22Rv1 (cell line): Measurements from ENCODE around the gene ZNF837.
A peak's percentile ranks its signal among the peaks of the same experiment; 100 is the strongest.

Experiments
- H3K27ac ChIP-seq: fragments of 450-650 bp; 2 replicates; pipeline ENCODE4 v1.5.1; 2017
- CTCF ChIP-seq: fragments of 450-650 bp; IDR thresholded peaks from 2 replicates; pipeline ENCODE4 v1.5.1; 2017; ENCODE audit warnings: mild to moderate bottlenecking
- ZFX ChIP-seq: fragments of 450-650 bp; IDR thresholded peaks from 2 replicates; pipeline ENCODE4 v1.6.1; 2017; ENCODE audit warnings: antibody characterized with exemption, borderline replicate concordance

Gene ZNF837

DNA sequence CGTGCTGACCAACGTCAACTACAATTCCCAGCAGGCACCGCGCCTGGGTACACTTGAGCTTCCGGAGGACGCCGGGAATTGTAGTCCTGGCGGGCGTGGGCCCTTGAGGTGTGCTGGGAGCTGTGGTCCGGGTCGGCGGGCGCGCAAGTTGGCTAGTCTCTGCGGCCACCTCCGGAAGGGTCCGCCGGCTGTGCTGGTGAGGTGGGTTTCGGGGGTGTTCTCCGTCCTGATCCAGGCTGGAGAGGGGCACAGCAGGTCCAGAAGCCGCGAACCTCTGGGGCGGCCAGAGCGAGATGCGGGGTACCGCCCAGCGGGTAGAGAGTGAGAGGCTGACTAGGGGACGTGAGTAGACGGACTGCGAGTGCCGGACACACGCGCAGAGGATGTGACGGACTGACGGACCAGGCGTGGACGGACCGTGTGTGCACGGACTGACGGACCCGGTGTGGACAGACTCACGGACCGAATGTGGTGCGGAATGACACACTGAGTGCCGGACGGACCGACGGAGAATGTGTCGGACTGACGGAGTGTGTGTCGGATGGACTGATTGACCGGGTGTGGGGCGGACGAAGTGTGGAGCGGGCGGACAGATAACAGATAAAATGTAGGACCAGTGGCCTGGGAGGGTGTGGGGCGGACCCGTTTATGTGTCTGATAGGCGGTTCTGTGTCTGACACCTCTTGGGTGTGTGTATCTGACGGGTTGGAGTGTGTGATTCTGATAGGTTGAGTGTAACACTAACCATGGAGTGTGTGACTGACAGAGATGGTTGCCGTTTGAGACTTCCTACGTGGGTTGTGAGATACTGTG lies 53.7 kb downstream of the ZNF837 start, which contains the start of gene ZSCAN22:
TSS of gene ZSCAN22 (plus strand) at position 81 of the 813 bp plus-strand sequence. CDS start 7,809 bp downstream, outside the sequence.
- TF ChIP-seq CTCF (no peak), ZFX (no peak)
- H3K27ac ChIP-seq, result peak within 1 kb of the TSS; percentile 82

- H3K27ac ChIP-seq, result peak overlapping the region; percentile 82
- TF ChIP-seq CTCF, result no peak
- TF ChIP-seq ZFX, result no peak
Measured at GRCh38 chr19:58326501-58326913, 54.3 kb downstream of the ZNF837 start.

DNA sequence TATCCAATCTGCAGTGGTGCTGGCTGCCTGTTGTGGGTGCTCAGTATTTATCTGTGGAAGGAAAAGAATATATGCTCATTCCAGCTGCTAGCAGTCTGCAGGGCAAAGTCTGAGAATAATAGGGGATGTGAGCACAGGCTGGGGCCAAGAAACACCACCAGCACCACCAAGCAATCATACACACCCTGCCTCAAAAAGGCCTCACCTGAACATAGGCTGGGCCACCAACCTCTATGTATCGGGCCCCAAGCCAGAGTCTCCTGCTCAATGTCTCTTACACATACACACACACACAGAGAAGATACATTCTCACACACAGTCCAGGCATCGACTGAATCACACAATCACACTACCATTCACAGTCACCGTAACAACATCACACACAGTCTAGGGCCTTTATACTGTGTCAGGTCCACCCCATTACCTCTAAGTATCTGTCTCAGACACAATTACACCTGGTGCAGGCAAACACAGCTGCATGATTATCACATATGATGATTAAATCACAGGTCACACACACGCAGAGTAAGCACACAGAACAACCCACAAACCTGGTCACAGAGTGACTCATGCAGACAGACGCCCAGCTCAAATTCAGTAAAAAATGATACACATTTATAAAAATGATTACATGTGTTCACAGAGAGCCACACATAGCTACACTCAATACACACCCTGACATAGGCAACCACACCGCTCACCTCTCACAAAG lies 55.4 kb downstream of the ZNF837 start:
- H3K27ac ChIP-seq, result no peak overlapping the region; the same call in 1 of the 2 replicates
- TF ChIP-seq CTCF (no peak), ZFX (no peak)

DNA sequence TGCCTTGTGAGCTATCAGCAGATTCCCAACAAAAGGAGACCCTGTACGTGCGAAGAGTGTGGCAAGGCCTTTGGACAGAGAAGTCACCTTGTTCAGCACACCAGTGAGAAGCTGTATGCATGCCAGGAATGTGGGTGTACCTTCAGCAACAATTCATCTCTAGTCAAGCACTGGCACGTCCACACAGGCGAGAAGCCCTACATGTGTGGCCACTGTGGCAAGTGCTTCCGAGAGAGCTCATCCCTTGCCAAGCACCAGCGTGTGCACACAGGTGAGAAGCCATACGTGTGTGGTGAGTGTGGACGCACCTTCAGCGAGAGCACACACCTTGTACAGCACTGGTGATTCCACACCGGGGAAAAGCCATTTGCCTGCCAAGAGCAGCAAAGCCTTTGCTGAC lies 61.6 kb downstream of the ZNF837 start:
- TF ChIP-seq ZFX (no peak), CTCF (no peak)
- H3K27ac ChIP-seq, result no peak overlapping the region

- TF ChIP-seq ZFX (no peak), CTCF (no peak)
- no peak overlapping the region for H3K27ac ChIP-seq
Measured at GRCh38 chr19:58318297-58318696, 62.5 kb downstream of the ZNF837 start.
